Measurements from ENCODE around the gene SLIT3.

DNA sequence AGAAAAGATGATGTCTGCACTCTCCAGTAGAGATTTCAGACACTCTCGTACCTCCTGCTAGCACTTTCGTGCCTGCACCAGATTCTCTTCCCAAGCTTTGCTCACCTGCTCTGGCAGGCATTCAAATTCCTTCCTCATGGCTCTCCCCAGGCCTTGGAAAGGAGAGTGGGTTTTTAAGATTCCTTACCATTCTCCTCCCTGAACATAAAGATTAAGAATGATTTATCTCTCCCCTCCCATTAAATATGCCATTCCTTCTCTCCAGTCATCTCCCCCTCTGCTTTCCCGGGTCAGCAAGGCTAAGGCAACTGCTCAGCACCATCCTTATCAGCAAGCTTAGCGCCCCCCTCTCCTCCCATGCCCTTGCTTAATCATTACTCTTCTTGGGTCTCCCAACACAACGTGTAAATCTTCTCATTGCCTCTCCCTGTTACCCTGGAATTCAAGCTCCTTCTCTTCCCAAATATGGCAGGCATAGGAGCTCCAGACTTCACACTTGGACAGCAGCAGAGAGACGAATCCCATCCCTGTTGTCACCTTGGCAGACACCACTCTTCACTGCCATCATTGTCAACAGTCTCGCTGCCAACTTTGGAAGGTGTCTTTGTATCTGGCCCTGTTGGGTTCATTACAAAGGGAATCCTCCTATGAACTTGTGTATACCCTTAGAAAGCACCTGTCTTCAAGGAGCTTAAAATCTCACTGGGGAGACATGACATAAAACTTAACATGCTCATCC, 332.9 kb downstream of the SLIT3 start:
- TF ChIP-seq, protein P1, sequence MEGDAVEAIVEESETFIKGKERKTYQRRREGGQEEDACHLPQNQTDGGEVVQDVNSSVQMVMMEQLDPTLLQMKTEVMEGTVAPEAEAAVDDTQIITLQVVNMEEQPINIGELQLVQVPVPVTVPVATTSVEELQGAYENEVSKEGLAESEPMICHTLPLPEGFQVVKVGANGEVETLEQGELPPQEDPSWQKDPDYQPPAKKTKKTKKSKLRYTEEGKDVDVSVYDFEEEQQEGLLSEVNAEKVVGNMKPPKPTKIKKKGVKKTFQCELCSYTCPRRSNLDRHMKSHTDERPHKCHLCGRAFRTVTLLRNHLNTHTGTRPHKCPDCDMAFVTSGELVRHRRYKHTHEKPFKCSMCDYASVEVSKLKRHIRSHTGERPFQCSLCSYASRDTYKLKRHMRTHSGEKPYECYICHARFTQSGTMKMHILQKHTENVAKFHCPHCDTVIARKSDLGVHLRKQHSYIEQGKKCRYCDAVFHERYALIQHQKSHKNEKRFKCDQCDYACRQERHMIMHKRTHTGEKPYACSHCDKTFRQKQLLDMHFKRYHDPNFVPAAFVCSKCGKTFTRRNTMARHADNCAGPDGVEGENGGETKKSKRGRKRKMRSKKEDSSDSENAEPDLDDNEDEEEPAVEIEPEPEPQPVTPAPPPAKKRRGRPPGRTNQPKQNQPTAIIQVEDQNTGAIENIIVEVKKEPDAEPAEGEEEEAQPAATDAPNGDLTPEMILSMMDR (IDR thresholded peaks at IDR 0.05; ENCODE audit: poor library complexity) = no peak
- TF ChIP-seq EZH2 (IDR thresholded peaks at IDR 0.05; ENCODE audit: borderline replicate concordance) = no peak
